Mesothelial cell of epicardium (in vitro differentiated cells): ENCODE measurements around the gene RTN4IP1. TPM values are rescaled to one million over a fixed set of nuclear protein-coding genes. Genes with fewer than 3 reads are reported as not detected.
A peak's percentile ranks its signal among the peaks of the same experiment; 100 is the strongest.
"Not testable (repeated sequence)": the region's sequence is repeated elsewhere in the genome, so short reads cannot be mapped to it uniquely, and the experiment has no call there.

Experiments
- DNase-seq, 2 experiments: peaks; one replicate each; pipeline ENCODE4 v3.0.0; 2021; ENCODE audit warnings: low spot score in 2 of 2; ENCODE audit not compliant: unreplicated experiment in 2 of 2
- H3K27ac Mint-ChIP-seq: 2 replicates; pipeline ENCODE4 v1.8.0; 2021; ENCODE audit warnings: mixed read lengths
- H3K27me3 Mint-ChIP-seq: 2 replicates; pipeline ENCODE4 v1.8.0; 2021; ENCODE audit warnings: low read depth, mixed read lengths
- H3K36me3 Mint-ChIP-seq: 2 replicates; pipeline ENCODE4 v1.8.0; 2021; ENCODE audit warnings: mixed read lengths
- H3K4me1 Mint-ChIP-seq: 2 replicates; pipeline ENCODE4 v1.8.0; 2021; ENCODE audit warnings: mixed read lengths
- H3K4me3 Mint-ChIP-seq: 2 replicates; pipeline ENCODE4 v1.8.0; 2021; ENCODE audit warnings: mild to moderate bottlenecking, moderate library complexity, mixed read lengths
- H3K9me3 Mint-ChIP-seq: 2 replicates; pipeline ENCODE4 v1.8.0; 2021; ENCODE audit warnings: mixed read lengths
- CTCF ChIP-seq: fragments of 200-600 bp; sonication (generic); IDR thresholded peaks from one replicate; pipeline ENCODE4 v1.5.0; 2021; ENCODE audit warnings: antibody characterized with exemption; ENCODE audit not compliant: unreplicated experiment
- total RNA-seq: library from RNA; stranded (reverse); gene quantifications from 3 replicates; pipeline ENCODE4 v1.2.1, GENCODE V29; 2021

RTN4IP1 gene
- total RNA-seq, 1 donor from 2014 or later: 6.8 TPM

GRCh38 chr6:106553440-106553839 lies 75.9 kb downstream of the RTN4IP1 start:
- DNase-seq: no peak
- Mint-ChIP-seq H3K27me3 (no peaks in the 10 kb centered on the region), H3K36me3 (no peaks in the 10 kb centered on the region), H3K4me3 (no peak overlapping the region), H3K4me1 (peaks cover under 1% of the 10 kb centered on the region), H3K9me3 (peaks cover 7% of the 10 kb centered on the region), H3K27ac (no peak overlapping the region)
- TF ChIP-seq CTCF: no peak

DNA sequence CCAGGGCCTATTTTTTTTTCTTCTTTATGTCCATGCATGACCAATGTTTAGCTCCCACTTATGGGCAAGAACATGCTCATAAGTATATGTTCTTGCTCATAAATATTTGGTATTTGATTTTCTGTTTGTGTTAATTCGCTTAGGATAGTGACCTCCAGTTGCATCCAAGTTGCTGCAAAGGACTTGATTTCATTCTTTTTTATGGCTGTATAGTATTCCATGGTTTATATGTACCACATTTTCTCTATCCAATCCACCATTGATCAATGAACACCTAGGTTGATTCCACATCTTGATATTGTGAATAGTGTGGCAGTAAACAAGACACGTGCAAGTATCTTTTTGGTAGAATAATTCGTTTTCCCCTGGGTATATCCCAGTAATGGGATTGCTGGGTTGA lies 78.1 kb downstream of the RTN4IP1 start:
- no peak for DNase-seq
- TF ChIP-seq CTCF: no peak
- Mint-ChIP-seq H3K27ac (no peak overlapping the region), H3K9me3 (peaks cover 7% of the 10 kb centered on the region), H3K4me3 (no peak overlapping the region), H3K36me3 (no peaks in the 10 kb centered on the region), H3K4me1 (peaks cover 18% of the 10 kb centered on the region), H3K27me3 (no peaks in the 10 kb centered on the region)

DNA sequence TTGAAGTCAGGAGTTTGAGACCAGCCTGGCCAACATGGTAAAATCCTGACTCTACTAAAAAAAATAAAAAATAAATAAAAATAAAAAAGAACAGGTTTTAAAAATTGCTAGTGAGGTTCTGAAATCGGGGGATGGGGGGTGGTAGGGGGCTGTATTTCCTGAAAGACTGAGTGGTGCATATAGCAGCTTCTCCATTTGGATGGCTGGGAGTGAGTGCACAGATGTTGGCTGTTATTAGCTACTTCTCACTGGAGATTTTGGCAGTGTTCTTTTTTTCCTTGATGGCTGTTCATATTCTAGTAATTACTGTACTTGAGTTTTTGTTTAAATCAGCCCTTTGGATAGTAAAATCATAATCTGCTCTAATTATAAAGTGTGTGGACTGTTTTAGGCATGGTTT lies 79.8 kb downstream of the RTN4IP1 start:
- no peak for DNase-seq
- Mint-ChIP-seq H3K4me3 (no peak overlapping the region), H3K4me1 (peaks cover 18% of the 10 kb centered on the region), H3K36me3 (no peaks in the 10 kb centered on the region), H3K27me3 (no peaks in the 10 kb centered on the region), H3K9me3 (peaks cover 7% of the 10 kb centered on the region), H3K27ac (no peak overlapping the region)
- no peak for TF ChIP-seq CTCF

- not testable (repeated sequence) for H3K4me3 Mint-ChIP-seq, H3K9me3 Mint-ChIP-seq, H3K27ac Mint-ChIP-seq, DNase-seq, H3K36me3 Mint-ChIP-seq, H3K27me3 Mint-ChIP-seq
- H3K4me1 Mint-ChIP-seq: peaks cover 18% of the 10 kb centered on the region
These were observed 80.3 kb downstream of the RTN4IP1 start for GRCh38 chr6:106548926-106549455.

DNA sequence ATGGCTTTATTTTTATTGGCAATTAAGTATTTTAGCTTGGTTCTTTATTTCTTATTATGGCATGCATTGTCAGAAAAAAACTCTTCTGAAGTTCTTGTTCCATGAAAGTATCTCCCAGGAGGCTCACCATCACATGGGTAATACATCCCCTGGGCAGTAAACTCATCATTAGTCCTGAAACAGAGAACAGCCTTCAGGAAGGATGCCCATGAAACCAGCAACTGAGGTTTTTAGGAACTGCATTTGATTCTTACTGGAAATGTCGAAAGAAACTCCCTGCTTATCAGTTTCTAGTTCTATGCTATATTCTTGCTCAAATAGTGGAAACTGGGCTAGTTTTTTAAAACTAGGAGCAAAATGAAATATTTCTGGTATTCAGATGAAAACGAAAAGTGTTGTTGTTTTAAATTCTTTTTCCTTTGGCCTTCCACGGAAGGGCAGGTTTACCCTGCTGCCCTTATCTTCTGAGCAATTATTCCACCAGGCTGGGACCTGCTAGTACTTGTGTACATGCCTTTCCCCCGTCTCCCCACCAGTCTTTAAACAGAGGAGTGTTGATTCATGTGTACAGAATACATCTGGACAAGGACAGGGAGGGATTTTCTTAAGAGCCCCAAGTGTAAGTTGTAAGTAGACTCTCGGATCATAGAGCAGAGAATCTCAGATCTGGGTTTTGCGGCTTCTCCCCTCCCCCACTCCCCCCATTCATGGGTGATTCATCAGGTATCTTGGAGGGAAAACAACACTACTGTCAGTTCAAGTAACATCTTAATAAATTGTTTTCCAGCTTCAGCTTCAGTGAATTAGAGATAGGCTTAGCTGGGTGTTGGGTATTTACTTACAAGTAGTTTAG lies 81.5 kb downstream of the RTN4IP1 start:
- TF ChIP-seq CTCF: no peak
- no peak for DNase-seq
- no peaks in the 10 kb centered on the region for H3K27me3 Mint-ChIP-seq
- H3K4me1 Mint-ChIP-seq: peaks cover 18% of the 10 kb centered on the region
- peak overlapping the region; percentile 86 for H3K27ac Mint-ChIP-seq
- H3K36me3 Mint-ChIP-seq: no peaks in the 10 kb centered on the region
- no peak overlapping the region for H3K4me3 Mint-ChIP-seq
- H3K9me3 Mint-ChIP-seq: peaks cover 7% of the 10 kb centered on the region

- H3K9me3 Mint-ChIP-seq: peaks cover 7% of the 10 kb centered on the region
These were observed 82.4 kb downstream of the RTN4IP1 start for GRCh38 chr6:106546691-106547414.

More at GRCh38 chr6:106546691-106547414, 82.4 kb downstream of the RTN4IP1 start:
- no peak for TF ChIP-seq CTCF
- Mint-ChIP-seq H3K27me3 (no peaks in the 10 kb centered on the region), H3K27ac (peak overlapping the region; percentile 85), H3K4me3 (no peak overlapping the region), H3K4me1 (peaks cover 18% of the 10 kb centered on the region), H3K36me3 (no peaks in the 10 kb centered on the region)
- DNase-seq: no peak
